ENCODE measurements around the gene SLC9A9. TPM values are rescaled to one million over a fixed set of nuclear protein-coding genes. Genes with fewer than 3 reads are reported as not detected.

SLC9A9 gene
- total RNA-seq, 1 experiment from 2014 or later = 2.2 TPM

- Mint-ChIP-seq H3K36me3 (ENCODE audit: insufficient read depth, unreplicated experiment) (no peaks in the 10 kb centered on the region), H3K4me1 (ENCODE audit: insufficient read depth, unreplicated experiment) (peaks cover 13% of the 10 kb centered on the region), H3K27ac (ENCODE audit: low read depth, unreplicated experiment) (no peak overlapping the region), H3K27me3 (ENCODE audit: insufficient read depth, unreplicated experiment) (no peaks in the 10 kb centered on the region), H3K9me3 (ENCODE audit: unreplicated experiment) (no peaks in the 10 kb centered on the region), H3K4me3 (ENCODE audit: unreplicated experiment) (no peak overlapping the region)
- POLR2A ChIA-PET = no interaction called here
- TF ChIP-seq CTCF (IDR thresholded peaks at IDR 0.05; ENCODE audit: unreplicated experiment) = no peak
- no TSS peak for BruUV-seq (replicated peaks)
- intact Hi-C loops (cut with micrococcal nuclease) = no loop called here
- DNase-seq (ENCODE audit: unreplicated experiment) = no peak
- CTCF ChIA-PET = interaction anchor here (0.7 to 1.3 kb wide), 3 partner anchors 13 to 287 kb away, joined by 3 read pairs; no protein-coding TSS in a partner anchor
These were observed 491.4 kb downstream of the SLC9A9 start for GRCh38 chr3:143356839-143357238.

- ChIA-PET POLR2A (no interaction called here), CTCF (interaction anchor here (0.9 kb wide), 1 partner anchor 284 kb away, joined by 3 read pairs; no protein-coding TSS in a partner anchor)
- Mint-ChIP-seq H3K27me3 (ENCODE audit: insufficient read depth, unreplicated experiment) (no peaks in the 10 kb centered on the region), H3K4me3 (ENCODE audit: unreplicated experiment) (no peak overlapping the region), H3K36me3 (ENCODE audit: insufficient read depth, unreplicated experiment) (no peaks in the 10 kb centered on the region), H3K9me3 (ENCODE audit: unreplicated experiment) (no peaks in the 10 kb centered on the region), H3K27ac (ENCODE audit: low read depth, unreplicated experiment) (no peak overlapping the region), H3K4me1 (ENCODE audit: insufficient read depth, unreplicated experiment) (peaks cover 4% of the 10 kb centered on the region)
- intact Hi-C loops (cut with micrococcal nuclease) = no loop called here
- TF ChIP-seq CTCF (IDR thresholded peaks at IDR 0.05; ENCODE audit: unreplicated experiment) = no peak
- no peak for DNase-seq (ENCODE audit: unreplicated experiment)
- BruUV-seq (replicated peaks) = no TSS peak
These were observed 493.9 kb downstream of the SLC9A9 start for GRCh38 chr3:143354342-143354741.

GRCh38 chr3:143352850-143353550 lies 495.3 kb downstream of the SLC9A9 start:
- POLR2A ChIA-PET = no interaction called here
- no TSS peak for BruUV-seq (replicated peaks)
- H3K4me1 Mint-ChIP-seq (ENCODE audit: insufficient read depth, unreplicated experiment) = no peaks in the 10 kb centered on the region
- no peak for TF ChIP-seq CTCF (IDR thresholded peaks at IDR 0.05; ENCODE audit: unreplicated experiment)
- no peaks in the 10 kb centered on the region for H3K36me3 Mint-ChIP-seq (ENCODE audit: insufficient read depth, unreplicated experiment)
- H3K4me3 Mint-ChIP-seq (ENCODE audit: unreplicated experiment) = no peak overlapping the region
- no peaks in the 10 kb centered on the region for H3K27me3 Mint-ChIP-seq (ENCODE audit: insufficient read depth, unreplicated experiment)
- H3K27ac Mint-ChIP-seq (ENCODE audit: low read depth, unreplicated experiment) = no peak overlapping the region
- H3K9me3 Mint-ChIP-seq (ENCODE audit: unreplicated experiment) = no peaks in the 10 kb centered on the region
- intact Hi-C loops (cut with micrococcal nuclease) = no loop called here
- DNase-seq (ENCODE audit: unreplicated experiment) = no peak
- CTCF ChIA-PET = interaction anchor here (0.5 to 1.2 kb wide), 2 partner anchors 10 to 526 kb away, joined by 3 to 4 read pairs; no protein-coding TSS in a partner anchor

- H3K27me3 Mint-ChIP-seq (ENCODE audit: insufficient read depth, unreplicated experiment) = no peaks in the 10 kb centered on the region
- no peak for DNase-seq (ENCODE audit: unreplicated experiment)
- H3K4me1 Mint-ChIP-seq (ENCODE audit: insufficient read depth, unreplicated experiment) = no peaks in the 10 kb centered on the region
- H3K36me3 Mint-ChIP-seq (ENCODE audit: insufficient read depth, unreplicated experiment) = no peaks in the 10 kb centered on the region
- no TSS peak for BruUV-seq (replicated peaks)
- ChIA-PET POLR2A (no interaction called here), CTCF (interaction anchor here (0.5 to 1.2 kb wide), 4 partner anchors 9 to 525 kb away, joined by 3 to 4 read pairs (median 3); no protein-coding TSS in a partner anchor)
- H3K4me3 Mint-ChIP-seq (ENCODE audit: unreplicated experiment) = no peak overlapping the region
- no peaks in the 10 kb centered on the region for H3K9me3 Mint-ChIP-seq (ENCODE audit: unreplicated experiment)
- TF ChIP-seq CTCF (IDR thresholded peaks at IDR 0.05; ENCODE audit: unreplicated experiment) = no peak
- H3K27ac Mint-ChIP-seq (ENCODE audit: low read depth, unreplicated experiment) = no peak overlapping the region
- intact Hi-C loops (cut with micrococcal nuclease) = no loop called here
These were observed 496.2 kb downstream of the SLC9A9 start for GRCh38 chr3:143351895-143352608.

All from MCF 10A (cell line).